OCI-LY7 (cell line): ENCODE measurements around the gene PRICKLE2. TPM values are rescaled to one million over a fixed set of nuclear protein-coding genes. Genes with fewer than 3 reads are reported as not detected.

Experiments
- BruUV-seq: library from RNA; stranded (reverse); fragments of 400-500 nt; replicated peaks from 2 replicates; lab custom pipeline; 2021; lab: Mats Ljungman, UMichigan
- CTCF ChIA-PET: fragments of 300-600 bp; sonication (Branson Sonifier 250); formaldehyde crosslinking; loops from one replicate; lab custom pipeline; 2022; ENCODE audit warnings: antibody characterized with exemption; ENCODE audit not compliant: unreplicated experiment; lab: Charles Lee
- POLR2A ChIA-PET: fragments of 300-600 bp; sonication (Branson Sonifier 250); formaldehyde crosslinking; loops from one replicate; lab custom pipeline; 2022; ENCODE audit warnings: antibody characterized with exemption; lab: Charles Lee
- DNase-seq: peaks from one replicate; pipeline ENCODE4 v3.0.0-alpha.2; 2015; ENCODE audit warnings: low spot score
- H2AFZ ChIP-seq: fragments of 200-600 bp; sonication (generic), shearing (Covaris generic); 2 replicates; pipeline ENCODE4 v1.6.1; 2014; ENCODE audit warnings: mild to moderate bottlenecking, antibody characterized with exemption, low read length, moderate library complexity
- H3K27ac ChIP-seq: fragments of 200-600 bp; sonication (generic); 2 replicates; pipeline ENCODE4 v1.5.1; 2014; ENCODE audit warnings: mixed run types, low read depth, mild to moderate bottlenecking, moderate library complexity, low read length, inconsistent platforms; ENCODE audit not compliant: poor library complexity, severe bottlenecking
- H3K36me3 ChIP-seq: fragments of 200-600 bp; sonication (generic); 2 replicates; pipeline ENCODE4 v1.6.1; 2014; ENCODE audit warnings: mild to moderate bottlenecking, antibody characterized with exemption, low read length, moderate library complexity, mixed read lengths; ENCODE audit not compliant: insufficient read depth
- H3K4me1 ChIP-seq: fragments of 200-600 bp; sonication (generic); 2 replicates; pipeline ENCODE4 v1.5.1; 2014; ENCODE audit warnings: mild to moderate bottlenecking, low read length; ENCODE audit not compliant: insufficient read depth, poor library complexity, severe bottlenecking
- H3K4me2 ChIP-seq: fragments of 200-600 bp; sonication (generic); 2 replicates; pipeline ENCODE4 v1.6.1; 2014; ENCODE audit warnings: mild to moderate bottlenecking, low read length
- H3K4me3 ChIP-seq: fragments of 200-600 bp; sonication (generic); 2 replicates; pipeline ENCODE4 v1.5.1; 2014; ENCODE audit warnings: mild to moderate bottlenecking, low read depth, low read length; ENCODE audit not compliant: poor library complexity, severe bottlenecking
- H3K79me2 ChIP-seq: fragments of 200-600 bp; sonication (generic); 2 replicates; pipeline ENCODE4 v1.6.1; 2016; ENCODE audit warnings: low read depth, mild to moderate bottlenecking, low read length, moderate library complexity, mixed read lengths; ENCODE audit not compliant: insufficient read depth
- H3K9me2 ChIP-seq: fragments of 200-600 bp; sonication (generic); 2 replicates; pipeline ENCODE4 v1.6.1; 2016; ENCODE audit warnings: mild to moderate bottlenecking, low read length, mixed read lengths; ENCODE audit not compliant: insufficient read depth
- H3K9me3 ChIP-seq: fragments of 200-600 bp; sonication (generic); 2 replicates; pipeline ENCODE4 v1.6.1; 2014; ENCODE audit warnings: mild to moderate bottlenecking, mixed run types, low read length, mixed read lengths
- H4K20me1 ChIP-seq: fragments of 200-600 bp; sonication (generic); 2 replicates; pipeline ENCODE4 v1.6.1; 2014; ENCODE audit warnings: mild to moderate bottlenecking, antibody characterized with exemption, low read length, moderate library complexity, mixed read lengths; ENCODE audit not compliant: insufficient read depth
- CTCF ChIP-seq: fragments of 200-600 bp; sonication (generic); conservative IDR thresholded peaks from 2 replicates; pipeline ENCODE4 v1.5.1; 2014; ENCODE audit warnings: mild to moderate bottlenecking, antibody characterized with exemption, low read length, moderate library complexity, mixed read lengths
- EZH2phosphoT487 ChIP-seq: fragments of 200-600 bp; sonication (generic); IDR thresholded peaks from 2 replicates; pipeline ENCODE4 v1.6.1; 2018; ENCODE audit warnings: low read depth, borderline replicate concordance, mild to moderate bottlenecking, mixed run types, antibody characterized with exemption, low read length, moderate library complexity, mixed read lengths
- intact Hi-C: fragments of 100-400 bp; cut with micrococcal nuclease; formaldehyde crosslinking; loops from one replicate; pipeline ENCODE4 v1.10.0; 2022; ENCODE audit not compliant: unreplicated experiment
- total RNA-seq, 2 experiments: library from RNA; depleted of rRNA in 1 of 2; stranded (reverse); fragments of >200 nt in 1 of 2; shearing (Covaris generic) in 1 of 2; gene quantifications; 2 replicates each; pipeline ENCODE4 v1.2.3, GENCODE V29; 2014 to 2022

PRICKLE2 gene
- total RNA-seq, 2 experiments from 2014 or later: 2.0 to 3.9 TPM

GRCh38 chr3:64160000-64160695, 65.1 kb downstream of the PRICKLE2 start:
- CTCF ChIA-PET: no interaction called here

DNA sequence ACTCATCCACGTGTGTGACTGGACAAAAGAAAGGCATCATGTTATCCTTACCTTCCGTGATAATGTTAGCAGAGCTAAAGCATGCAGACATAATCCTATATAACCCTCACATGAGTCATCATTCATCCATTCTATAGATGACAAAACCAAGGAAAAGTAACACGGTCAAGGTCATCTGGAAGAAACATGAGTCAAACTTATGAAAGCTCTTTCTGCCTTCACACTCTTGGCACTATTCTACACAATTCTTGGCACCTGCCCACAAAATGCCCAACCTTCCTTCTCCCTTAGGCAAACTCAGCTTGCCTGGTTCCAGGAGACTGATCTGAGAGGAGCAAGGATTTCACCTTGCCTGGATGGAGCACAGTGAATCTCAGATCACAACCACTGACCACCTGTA, 66.9 kb downstream of the PRICKLE2 start:
- Histone ChIP-seq H4K20me1 (no peaks in the 10 kb centered on the region), H3K9me2 (no peaks in the 10 kb centered on the region), H3K9me3 (no peaks in the 10 kb centered on the region), H3K4me2 (no peak overlapping the region), H2AFZ (no peak overlapping the region), H3K4me1 (no peaks in the 10 kb centered on the region), H3K36me3 (no peaks in the 10 kb centered on the region), H3K79me2 (no peaks in the 10 kb centered on the region), H3K27ac (no peak overlapping the region), H3K4me3 (no peak overlapping the region)
- no TSS peak for BruUV-seq
- intact Hi-C loops: no loop called here
- no peak for DNase-seq
- CTCF ChIA-PET: no interaction called here
- POLR2A ChIA-PET: interaction anchor here (0.5 to 1.4 kb wide), 2 partner anchors 10 to 69 kb away, joined by 3 to 4 read pairs; no protein-coding TSS in a partner anchor
- TF ChIP-seq EZH2phosphoT487 (no peak), CTCF (no peak)

More at GRCh38 chr3:64160000-64160695, 65.1 kb downstream of the PRICKLE2 start:
- no peaks in the 10 kb centered on the region for H3K9me3 ChIP-seq
- no peaks in the 10 kb centered on the region for H3K36me3 ChIP-seq
- DNase-seq: no peak
- H3K4me2 ChIP-seq: no peak overlapping the region
- H3K4me1 ChIP-seq: no peaks in the 10 kb centered on the region
- no peaks in the 10 kb centered on the region for H3K9me2 ChIP-seq
- no TSS peak for BruUV-seq
- TF ChIP-seq EZH2phosphoT487: no peak
- no peak for TF ChIP-seq CTCF
- H2AFZ ChIP-seq: no peak overlapping the region
- POLR2A ChIA-PET: no interaction called here
- H3K27ac ChIP-seq: no peak overlapping the region
- no peak overlapping the region for H3K4me3 ChIP-seq
- H4K20me1 ChIP-seq: no peaks in the 10 kb centered on the region
- intact Hi-C loops: no loop called here
- no peaks in the 10 kb centered on the region for H3K79me2 ChIP-seq
